Middle frontal gyrus (tissue), 1 donor: ENCODE measurements around the gene FAR2.
"Not testable (repeated sequence)": the region's sequence is repeated elsewhere in the genome, so short reads cannot be mapped to it uniquely, and the experiment has no call there.

Source experiments
- DNase-seq: peaks from one replicate; pipeline ENCODE4 v3.0.0-alpha.2; 2015; ENCODE audit warnings: low spot score; ENCODE audit errors: extremely low spot score

The FAR2 gene

GRCh38 chr12:29278673-29279420, 129.8 kb downstream of the FAR2 start:
- DNase-seq, result no peak

GRCh38 chr12:29281371-29282005, 132.4 kb downstream of the FAR2 start:
- no peak for DNase-seq

GRCh38 chr12:29282031-29282816, 133.1 kb downstream of the FAR2 start:
- DNase-seq, result no peak

GRCh38 chr12:29283969-29284700, 135.1 kb downstream of the FAR2 start:
- no peak for DNase-seq

GRCh38 chr12:29286081-29286790, 137.2 kb downstream of the FAR2 start:
- no peak for DNase-seq

- no peak for DNase-seq
Measured at GRCh38 chr12:29287622-29288021, 138.5 kb downstream of the FAR2 start.

- DNase-seq, result no peak
Measured at GRCh38 chr12:29288031-29288430, 139.0 kb downstream of the FAR2 start.

- DNase-seq, result not testable (repeated sequence)
Measured at GRCh38 chr12:29290475-29290874, 141.4 kb downstream of the FAR2 start.

- DNase-seq, result no peak
Measured at GRCh38 chr12:29291226-29291625, 142.1 kb downstream of the FAR2 start.

GRCh38 chr12:29299633-29300032, 150.6 kb downstream of the FAR2 start:
- no peak for DNase-seq

GRCh38 chr12:29301114-29301513, 152.0 kb downstream of the FAR2 start:
- no peak for DNase-seq

- DNase-seq, result no peak
Measured at GRCh38 chr12:29304388-29304787, 155.3 kb downstream of the FAR2 start.

- DNase-seq, result no peak
Measured at GRCh38 chr12:29306266-29306665, 157.2 kb downstream of the FAR2 start.

- DNase-seq, result no peak
Measured at GRCh38 chr12:29306682-29307081, 157.6 kb downstream of the FAR2 start.

- DNase-seq, result no peak
Measured at GRCh38 chr12:29309320-29309902, 160.3 kb downstream of the FAR2 start.

GRCh38 chr12:29310899-29311298, 161.8 kb downstream of the FAR2 start:
- no peak for DNase-seq

- DNase-seq, result no peak
Measured at GRCh38 chr12:29314416-29314815, 165.3 kb downstream of the FAR2 start.

GRCh38 chr12:29316752-29317151, 167.7 kb downstream of the FAR2 start:
- DNase-seq, result no peak

- DNase-seq, result peak; percentile 66
Measured at GRCh38 chr12:29317556-29318363, 168.7 kb downstream of the FAR2 start.
